Measurements from ENCODE around the gene YARS1.
A peak's percentile ranks its signal among the peaks of the same experiment; 100 is the strongest.

Gene YARS1

DNA sequence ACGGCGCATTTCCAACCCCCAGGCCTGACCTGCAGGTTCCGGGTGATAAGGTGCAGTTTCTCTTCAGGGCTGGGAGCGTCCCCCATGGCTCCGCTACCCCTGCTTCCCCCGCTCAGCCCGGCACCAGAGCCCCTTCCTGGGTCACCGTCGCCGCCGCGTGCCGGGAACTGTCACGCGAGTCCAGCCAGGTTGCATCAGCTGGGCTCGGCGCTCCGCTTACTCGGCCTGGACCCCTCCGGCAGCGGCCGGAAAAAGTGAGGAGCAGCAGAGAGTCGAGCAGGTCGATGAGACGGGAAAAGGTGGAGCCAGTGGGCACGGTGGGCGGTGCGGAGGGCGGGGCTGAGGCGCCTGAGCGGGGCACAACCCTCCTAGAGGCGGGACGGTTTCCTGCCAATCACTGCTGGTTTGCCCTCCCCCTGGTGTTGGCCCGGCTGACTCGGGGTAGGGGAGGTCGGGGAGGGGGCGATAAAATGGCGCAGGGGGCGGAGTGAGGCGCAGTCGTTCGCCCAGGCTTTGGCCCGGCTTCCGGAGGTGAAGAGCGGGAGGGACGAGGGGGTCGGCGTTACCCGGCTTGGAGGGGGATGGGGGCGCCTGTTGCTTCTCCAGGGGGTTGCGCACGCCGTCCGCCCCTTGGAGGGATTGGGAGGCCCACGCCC, at the start of gene YARS1, which contains the start of gene S100PBP:
Gene YARS1 (minus strand): TSS at position 200 of the 656 bp plus-strand sequence. CDS start 114 bp downstream, at position 86.
Gene S100PBP (plus strand): TSS at position 495 of the 656 bp plus-strand sequence. CDS start 8,447 bp downstream, outside the sequence.
- peak; percentile 100 for DNase-seq (ENCODE audit: low read depth in 2 of 2, low spot score in 1 of 2)

DNA sequence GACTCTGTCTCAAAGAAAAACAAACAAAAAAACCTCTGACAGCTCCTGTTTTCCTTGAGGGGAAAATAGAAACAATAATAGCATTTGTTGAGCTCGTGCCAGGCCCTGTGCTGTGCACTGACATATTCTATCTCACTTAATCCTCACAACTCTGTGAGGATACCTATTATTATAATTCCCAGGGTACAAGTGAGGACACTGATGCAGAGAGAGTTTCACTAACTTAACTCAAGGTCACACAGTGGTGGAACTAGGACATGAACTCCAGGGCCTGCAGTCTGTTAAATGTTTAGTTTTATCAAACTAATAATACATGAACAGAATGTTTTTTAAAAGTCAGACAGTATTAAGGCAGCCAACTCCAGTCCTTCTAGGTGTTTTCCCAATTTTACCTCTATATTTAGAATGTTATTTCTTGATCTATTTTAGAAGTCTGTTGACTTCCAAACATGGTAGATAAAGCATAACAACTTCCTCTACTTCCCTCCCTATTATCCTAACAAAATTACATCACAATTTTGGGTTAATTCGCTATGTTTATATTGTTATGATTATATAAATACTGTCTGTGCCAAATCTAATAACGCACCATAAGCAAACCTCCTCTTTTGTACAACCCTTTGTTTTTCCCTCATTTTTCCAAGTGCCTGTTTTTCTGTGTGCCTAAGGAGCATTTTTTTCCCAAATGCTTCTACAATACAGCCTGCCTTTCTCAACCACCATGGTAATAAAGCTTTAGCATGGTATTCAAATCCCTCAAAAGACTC, 48.7 kb upstream of the YARS1 start:
- DNase-seq (ENCODE audit: low read depth in 2 of 2, low spot score in 1 of 2) = no peak

DNA sequence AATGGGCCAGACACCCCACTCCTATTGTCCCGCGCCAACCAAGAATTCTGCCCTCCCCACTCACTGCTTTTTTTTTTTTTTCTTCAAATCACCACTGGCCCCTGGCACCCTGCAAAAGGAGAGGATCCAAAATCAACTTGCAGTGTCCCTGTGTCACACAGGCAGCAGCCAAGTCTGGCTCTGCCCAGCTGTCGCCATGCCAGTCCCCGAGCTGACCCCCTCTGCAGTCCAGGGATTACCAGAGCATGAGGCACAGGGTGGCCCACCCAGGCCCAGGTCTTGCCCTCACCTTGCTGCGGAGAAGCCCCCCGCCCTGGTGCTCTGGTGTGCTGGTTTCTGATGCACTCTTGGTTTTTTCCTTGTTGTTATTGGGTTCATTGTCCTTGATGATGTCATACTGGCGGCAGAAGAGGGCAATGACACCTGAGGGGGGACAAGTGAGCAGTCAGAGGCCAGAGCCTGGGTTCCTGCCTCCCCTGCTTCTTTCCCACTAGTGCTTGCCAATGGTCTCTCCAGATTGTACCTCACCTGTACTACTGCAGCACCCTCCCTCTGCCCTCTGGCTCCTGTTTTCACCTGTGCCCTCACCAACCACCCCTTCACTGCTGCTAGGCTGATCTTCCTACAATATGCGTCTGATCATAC, 47.3 kb upstream of the YARS1 start:
- no peak for DNase-seq (ENCODE audit: low read depth in 2 of 2, low spot score in 1 of 2)

DNA sequence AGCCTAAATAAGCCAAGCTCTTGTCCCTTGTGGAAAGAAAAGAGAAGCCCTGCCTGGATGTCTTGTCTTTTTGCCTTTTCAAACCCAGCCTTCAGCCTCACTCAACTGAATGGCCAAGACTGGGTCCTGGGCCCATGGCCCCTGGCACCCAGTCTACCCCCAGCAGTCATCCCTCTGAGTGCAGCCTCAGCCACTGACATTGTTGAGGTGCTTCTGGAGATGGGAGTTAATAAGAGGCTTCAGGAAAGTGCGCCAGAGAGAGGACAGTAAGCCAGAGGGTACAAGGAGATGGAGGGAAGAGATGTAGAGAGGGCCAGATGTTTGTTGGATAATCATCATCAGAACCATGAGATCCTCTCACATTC, 46.7 kb upstream of the YARS1 start:
- DNase-seq (ENCODE audit: low read depth in 2 of 2, low spot score in 1 of 2) = no peak

DNA sequence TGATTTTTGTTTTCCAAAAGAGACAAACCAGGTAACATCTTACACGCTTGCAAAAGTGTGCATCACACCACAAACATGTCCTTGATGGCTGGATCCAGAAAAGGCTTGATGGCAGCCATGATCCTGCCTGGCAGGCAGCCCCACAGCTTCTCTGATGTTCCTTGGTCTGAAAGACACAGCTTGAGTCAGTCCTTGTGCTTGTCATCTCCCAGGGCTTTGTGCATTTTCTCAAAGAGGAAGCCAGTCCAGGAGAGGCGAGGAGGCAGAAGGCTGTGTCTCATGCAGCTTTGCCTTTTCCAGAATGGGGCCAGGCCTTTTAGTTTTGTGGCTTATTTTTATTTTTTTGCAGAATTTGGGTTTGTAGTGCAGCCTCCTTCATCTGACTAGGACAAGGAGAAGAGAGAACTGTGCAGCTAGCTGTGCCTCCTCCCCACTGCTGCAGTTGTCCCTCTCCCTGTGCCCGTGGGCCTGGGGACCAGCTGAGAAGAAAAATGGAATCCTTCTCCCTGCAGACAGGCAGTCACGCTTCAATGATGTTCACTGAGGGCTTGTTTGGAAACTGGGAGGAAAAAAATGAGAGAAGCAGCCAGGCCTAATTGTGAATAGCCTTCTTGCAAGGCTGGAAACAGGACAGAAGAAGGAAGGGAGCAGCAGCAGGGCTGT, 46.2 kb upstream of the YARS1 start:
- no peak for DNase-seq (ENCODE audit: low read depth in 2 of 2, low spot score in 1 of 2)

DNA sequence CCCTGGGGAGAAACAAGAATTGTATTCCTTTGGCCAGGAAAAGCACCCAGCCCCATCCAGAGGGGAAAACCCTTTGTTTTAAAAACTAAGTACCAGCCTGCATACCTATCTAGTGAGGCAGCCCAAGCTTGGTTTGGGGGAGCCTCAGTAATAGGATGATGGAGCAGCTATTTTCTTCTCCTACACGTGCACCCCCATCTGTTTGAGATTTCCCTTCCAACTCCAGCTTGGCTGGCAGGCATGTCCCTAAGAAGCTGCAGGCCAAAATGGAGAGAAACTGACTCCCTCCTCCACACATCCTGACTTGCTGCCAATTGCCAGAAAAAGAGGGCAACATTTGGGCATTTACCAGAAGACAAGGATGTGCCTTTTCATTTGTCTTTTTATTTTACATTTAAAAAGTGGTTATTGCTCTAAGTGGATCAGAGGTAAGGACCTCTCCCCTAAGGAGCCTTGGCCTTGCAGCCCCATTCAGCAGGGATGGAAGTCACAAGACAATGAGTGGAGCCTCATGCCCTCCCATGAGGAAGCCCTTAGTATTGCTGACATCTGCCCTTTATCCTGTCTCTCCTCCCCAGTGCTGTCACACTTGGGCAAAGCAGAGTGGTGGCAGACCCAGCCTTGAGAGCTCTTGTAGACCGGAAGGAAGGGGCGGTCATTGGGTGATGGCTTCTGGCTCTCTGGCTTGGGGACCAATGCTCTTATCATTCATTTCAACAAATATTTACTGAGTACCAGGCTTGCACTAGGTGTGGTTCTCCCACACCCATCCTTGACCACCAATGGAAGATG, 44.9 kb upstream of the YARS1 start:
- DNase-seq (ENCODE audit: low read depth in 2 of 2, low spot score in 1 of 2) = no peak

DNA sequence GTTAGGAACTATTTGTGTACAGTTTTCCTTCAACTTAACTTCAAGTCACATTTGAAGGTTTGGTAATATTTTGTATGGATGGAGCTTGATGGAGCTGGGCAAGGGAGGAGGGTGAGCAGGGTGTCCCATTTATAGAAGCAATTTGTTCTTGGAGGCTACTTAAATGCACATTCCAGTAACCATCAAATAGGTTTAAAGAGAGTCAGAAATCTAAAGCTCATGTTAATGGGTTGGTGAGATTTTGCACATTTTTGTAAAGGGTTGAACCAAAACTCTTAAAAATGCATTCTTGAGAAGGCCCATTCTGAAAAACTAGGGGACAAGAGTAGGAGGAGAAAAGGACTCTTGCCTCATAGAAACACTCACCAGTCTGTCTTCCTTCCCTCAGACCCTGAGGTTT, 43.4 kb upstream of the YARS1 start:
- no peak for DNase-seq (ENCODE audit: low read depth in 2 of 2, low spot score in 1 of 2)

DNA sequence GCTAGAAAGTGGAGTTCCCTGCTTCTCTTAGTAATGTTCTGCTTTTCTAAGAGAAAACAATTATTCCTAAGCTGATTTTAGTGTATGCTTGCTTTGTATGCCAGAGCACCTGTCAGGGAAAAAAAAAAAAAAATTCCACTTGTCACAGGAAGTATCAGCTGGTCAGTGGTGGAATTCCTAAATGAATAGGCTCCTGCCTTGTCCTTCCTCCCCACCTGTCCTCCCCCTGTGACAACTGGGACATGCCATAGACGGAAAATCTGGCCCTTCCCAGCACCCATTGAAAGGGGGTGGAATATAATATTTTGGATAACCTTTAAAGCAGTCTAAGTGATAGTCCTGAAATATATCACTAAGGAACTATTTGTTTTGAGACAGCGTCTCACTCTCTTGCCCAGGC, 42.8 kb upstream of the YARS1 start:
- no peak for DNase-seq (ENCODE audit: low read depth in 2 of 2, low spot score in 1 of 2)

DNA sequence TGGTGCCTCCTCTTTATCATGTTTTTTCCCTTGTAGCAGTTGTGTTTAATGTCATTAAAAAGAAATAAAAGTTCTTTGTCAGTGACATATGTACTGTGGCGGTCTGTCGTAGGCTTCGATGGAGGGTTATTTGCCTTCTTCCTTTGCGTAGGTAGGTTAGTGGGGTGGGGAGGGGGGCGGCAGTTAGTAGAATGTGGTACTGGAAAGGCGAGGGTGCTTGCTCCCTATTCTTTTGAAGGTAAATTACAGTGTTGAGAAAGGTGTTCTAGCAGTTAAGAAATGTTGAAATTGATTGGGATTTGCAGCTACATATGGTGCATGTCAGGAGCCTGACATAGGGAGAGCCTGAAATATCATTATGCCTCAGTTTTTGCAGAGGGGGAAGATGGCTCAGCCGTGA, 41.6 kb upstream of the YARS1 start:
- no peak for DNase-seq (ENCODE audit: low read depth in 2 of 2, low spot score in 1 of 2)

DNA sequence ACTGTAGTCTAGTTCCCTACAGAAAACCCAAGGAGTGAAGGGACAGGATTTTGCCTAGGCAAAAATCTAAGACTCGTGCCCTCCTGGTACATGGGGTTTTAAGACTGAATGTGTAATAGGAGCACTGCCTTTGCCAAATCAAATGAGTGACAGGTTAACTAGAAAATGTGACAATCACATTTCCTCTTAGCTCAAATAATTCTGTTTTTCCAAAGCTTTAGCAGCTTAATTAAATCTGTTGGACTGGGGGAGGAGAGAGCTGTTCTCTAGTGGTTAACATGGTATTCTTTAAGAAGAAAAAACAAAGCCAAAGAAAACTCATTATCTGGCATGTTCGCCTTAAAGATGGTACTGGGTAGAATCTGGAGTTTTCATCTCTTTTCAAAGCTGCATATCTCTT, 41.0 kb upstream of the YARS1 start:
- no peak for DNase-seq (ENCODE audit: low read depth in 2 of 2, low spot score in 1 of 2)

DNA sequence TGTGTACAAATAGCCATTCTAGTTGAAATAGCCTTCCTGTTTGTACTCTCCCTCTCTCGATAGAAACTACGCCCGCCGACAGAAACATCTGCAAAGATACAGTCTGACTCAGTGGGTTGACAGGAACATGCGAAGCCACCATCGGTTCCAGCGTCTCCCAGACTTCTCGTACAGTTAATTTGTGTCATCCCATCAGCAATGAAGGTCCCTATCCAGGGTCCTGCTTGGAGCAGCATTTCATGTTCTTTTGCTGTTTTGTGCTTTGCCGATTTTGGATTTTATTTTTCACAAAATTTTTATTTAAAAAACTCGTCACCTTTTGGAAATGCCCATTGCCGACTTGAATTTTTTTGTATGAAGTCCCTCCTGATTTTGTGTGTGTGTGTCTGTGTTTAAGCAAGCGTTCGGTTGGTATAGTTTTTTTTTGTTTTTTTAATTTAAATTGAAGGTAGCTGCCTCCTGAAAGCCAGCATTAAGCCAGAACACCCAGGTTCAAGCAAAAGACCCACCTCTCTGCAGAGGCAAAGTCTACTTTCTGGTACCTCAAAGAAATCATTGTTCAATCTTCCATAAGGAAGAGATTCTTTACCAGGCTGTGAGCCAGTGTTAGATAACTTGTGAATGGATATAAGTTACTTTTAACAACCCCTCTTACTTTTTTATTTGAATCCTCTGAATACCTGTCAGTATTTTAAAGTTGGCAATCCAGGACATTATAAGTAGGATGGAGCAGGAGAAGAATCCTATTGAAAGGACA, 38.9 kb upstream of the YARS1 start:
- no peak for DNase-seq (ENCODE audit: low read depth in 2 of 2, low spot score in 1 of 2)

DNA sequence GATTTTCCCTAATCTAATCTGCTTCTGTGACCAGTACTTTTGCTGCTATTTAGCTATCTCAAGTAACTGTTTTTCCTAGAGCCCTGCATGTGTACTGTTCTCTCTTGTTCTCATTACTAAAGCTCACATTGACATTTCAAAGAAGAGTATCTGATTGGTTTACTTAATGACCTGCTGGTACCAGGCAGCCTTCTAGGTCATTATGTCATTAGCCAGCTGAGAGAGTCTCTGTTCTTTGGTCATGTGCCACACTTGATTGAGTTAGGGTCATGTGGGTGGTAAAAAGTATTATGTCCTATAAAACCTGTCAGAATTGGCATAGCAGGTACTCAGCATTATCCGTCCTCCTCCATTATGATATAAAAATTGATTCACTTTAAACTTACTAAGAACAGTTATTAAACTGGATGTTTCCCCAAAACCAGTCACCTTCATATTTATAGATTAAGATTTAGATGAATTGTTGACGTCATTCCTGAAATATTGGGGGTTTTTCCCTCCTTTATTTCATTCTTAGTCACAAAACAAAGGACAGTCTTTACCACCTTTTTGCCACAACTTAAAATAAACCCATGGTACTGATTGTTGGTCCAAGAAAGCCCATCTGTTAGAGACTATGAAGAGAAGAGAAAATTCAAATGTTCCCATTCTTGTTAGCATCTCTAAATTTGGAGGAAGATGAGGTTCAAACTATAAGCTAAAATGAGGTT, 31.4 kb upstream of the YARS1 start:
- no peak for DNase-seq (ENCODE audit: low read depth in 2 of 2, low spot score in 1 of 2)

DNA sequence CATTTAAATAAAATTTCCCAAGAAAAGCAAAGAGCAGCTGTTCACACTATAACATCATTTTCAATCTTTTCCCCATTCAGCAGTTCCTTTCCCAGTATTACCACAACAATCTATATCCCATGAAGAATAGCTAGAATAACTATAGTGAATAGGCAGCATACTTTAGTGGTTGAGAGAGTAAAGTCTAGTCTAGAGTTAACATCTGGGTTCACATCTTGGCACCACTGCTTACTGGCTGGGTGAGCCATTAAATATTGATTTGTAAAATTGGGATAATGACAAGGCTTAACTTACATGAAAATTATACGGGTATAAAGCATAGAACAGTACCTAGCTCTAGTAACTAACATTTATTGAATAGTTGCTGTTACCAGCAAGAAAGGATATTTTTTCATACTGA, 14.7 kb upstream of the YARS1 start:
- no peak for DNase-seq (ENCODE audit: low read depth in 2 of 2, low spot score in 1 of 2)

DNA sequence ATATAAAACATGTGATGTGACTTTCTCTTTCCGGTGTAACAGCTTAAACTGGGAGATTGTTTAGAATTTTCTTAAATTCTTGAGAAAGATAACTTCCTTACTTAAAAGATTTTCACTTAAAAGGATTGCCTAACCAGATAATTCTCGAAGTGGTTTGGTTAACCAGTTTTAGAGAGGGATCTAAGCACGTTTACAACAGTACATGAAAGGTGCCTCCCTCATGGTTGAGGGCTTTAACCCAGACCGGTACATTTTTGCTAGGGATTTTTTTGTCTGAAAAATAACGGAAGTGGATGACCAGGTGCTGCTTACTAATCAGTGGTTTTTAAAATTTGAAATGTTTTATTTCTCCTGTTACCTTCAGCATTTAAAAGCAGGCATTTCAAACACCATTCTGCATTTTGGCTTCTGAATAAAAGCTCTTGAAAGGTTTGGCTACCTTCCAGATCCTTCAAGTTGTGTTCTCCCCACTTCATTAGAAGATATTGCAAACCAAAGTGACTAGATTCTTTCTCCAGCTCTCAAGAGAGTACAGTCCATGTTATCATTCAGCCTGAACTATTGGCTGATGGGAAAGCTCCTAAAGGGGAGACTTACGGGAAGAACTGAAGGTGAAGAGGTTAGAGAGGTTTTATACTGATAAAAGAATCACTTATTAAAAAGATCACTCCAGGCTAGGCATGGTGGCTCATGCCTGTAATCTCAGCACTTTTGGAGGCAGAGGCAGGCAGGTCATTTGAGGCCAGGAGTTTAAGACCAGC, 13.1 kb upstream of the YARS1 start:
- no peak for DNase-seq (ENCODE audit: low read depth in 2 of 2, low spot score in 1 of 2)

DNA sequence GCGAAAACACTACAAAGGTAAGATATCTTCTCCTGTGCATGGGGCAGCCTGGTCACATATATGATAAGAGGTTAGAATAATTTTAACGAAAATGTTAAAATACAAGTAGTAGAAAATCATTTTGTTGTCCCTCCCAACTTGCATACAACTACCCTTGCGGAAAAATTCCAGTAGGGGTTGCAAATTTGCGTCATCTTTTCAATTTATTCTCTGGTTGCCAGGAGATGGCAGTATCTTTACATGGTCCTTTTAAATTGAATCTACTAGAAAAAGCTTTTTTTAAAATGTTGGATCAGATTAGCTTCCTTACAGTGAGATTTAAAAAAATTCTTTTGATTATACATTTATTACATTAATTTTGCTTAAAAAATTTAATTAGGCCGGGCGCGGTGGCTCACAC, 11.2 kb upstream of the YARS1 start:
- DNase-seq (ENCODE audit: low read depth in 2 of 2, low spot score in 1 of 2) = no peak

DNA sequence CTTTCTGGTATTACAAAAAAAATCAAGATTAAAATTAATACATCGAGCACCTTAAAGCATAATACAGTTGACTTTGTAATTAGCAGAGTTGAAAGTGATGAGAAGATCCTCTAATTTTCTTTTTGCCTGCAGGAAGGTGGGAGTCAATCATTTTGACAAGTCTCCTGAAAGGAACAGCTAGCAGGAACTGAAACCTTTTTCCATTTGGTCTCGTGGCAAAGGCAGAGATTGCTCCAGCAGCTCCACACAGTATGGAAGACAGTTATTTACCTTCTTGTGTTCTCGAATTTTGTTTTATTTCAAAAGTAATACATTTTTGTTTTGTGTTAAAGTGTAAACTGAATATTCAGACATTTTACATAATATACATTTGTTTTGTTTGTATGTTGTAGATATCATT, 8.0 kb upstream of the YARS1 start:
- no peak for DNase-seq (ENCODE audit: low read depth in 2 of 2, low spot score in 1 of 2)

DNA sequence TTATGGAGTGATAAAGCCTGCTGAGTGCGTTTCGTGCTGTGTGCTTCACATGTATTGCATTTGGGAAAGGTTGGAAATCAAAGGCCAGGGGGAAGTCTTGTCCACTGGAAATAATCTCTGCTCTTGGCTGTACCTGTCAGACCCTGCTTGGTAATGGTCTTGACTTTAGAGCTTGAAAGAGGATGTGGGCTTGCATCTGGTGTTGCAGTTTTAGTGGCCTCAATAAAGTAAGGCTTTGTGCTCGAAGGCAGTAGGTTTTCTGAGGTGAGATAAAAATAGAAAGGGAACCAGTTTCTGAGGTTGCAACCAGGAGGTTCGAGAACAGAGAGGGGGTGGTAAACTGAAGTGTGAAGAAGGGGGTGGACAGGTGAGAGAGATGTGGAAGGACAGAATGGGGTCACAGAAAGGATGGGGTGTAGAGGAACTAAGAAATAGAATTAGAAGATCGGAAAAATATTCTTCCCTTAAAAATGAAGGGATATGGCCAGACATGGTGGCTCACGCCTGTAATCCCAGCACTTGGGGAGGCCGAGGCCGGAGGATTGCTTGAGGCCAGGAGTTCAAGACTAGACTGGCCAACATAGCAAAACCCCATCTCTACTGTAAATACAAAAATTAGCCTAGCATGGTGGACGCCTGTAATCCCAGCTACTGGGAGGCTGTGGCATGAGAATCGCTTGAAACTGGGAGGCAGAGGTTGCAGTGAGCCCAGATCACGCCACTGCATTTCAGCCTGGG, 1.8 kb upstream of the YARS1 start:
- DNase-seq (ENCODE audit: low read depth in 2 of 2, low spot score in 1 of 2) = no peak

All from stimulated activated CD8-positive, alpha-beta memory T cell treated with anti-CD3 and anti-CD28 coated beads, Interleukin-4, amount 100 ng/mL, for 4 hours (primary cell).